Omental fat pad (tissue), 4 donors: ENCODE results near the gene UBL7. TPM values are rescaled to one million over a fixed set of nuclear protein-coding genes. Genes with fewer than 3 reads are reported as not detected.
A peak's percentile ranks its signal among the peaks of the same experiment; 100 is the strongest.

Experiments used
- ATAC-seq: fragments of 150-250 bp; one replicate; pipeline ENCODE4 v1.9.1; 2016; ENCODE audit warnings: mild to moderate bottlenecking, moderate library complexity; ENCODE audit not compliant: low FRiP score
- DNase-seq: peaks from one replicate; pipeline ENCODE4 v3.0.0-alpha.2; 2019; ENCODE audit warnings: low spot score
- CTCF ChIP-seq, 3 donors: fragments of 450-650 bp; IDR thresholded peaks; one replicate each; pipeline ENCODE4 v1.5.1; 2016 to 2017; ENCODE audit warnings: antibody characterized with exemption in 3 of 3, mild to moderate bottlenecking in 3 of 3, moderate library complexity in 2 of 3
- total RNA-seq, 4 donors: library from RNA; depleted of rRNA; stranded (reverse); fragments of >200 nt; gene quantifications; one replicate each; pipeline ENCODE4 v1.1.0, GENCODE V29; 2016

UBL7 gene
- total RNA-seq, 4 donors from 2014 or later: 28.0 to 39.2 (median 34.8) TPM

- DNase-seq: no peak
- no peak for TF ChIP-seq CTCF (IDR thresholded peaks at IDR 0.05)
- ATAC-seq: no peak
Measured at GRCh38 chr15:74438206-74438605, 22.8 kb downstream of the UBL7 start.

GRCh38 chr15:74434263-74435136 lies 26.5 kb downstream of the UBL7 start:
- DNase-seq (no peak), ATAC-seq (no peak)
- TF ChIP-seq CTCF (IDR thresholded peaks at IDR 0.05): no peak

GRCh38 chr15:74433592-74434262 lies 27.2 kb downstream of the UBL7 start, which contains the start of gene SEMA7A:
Gene SEMA7A (minus strand): TSS chr15:74433958. CDS start chr15:74433918, 40 bp downstream.
- TF ChIP-seq CTCF (IDR thresholded peaks at IDR 0.05): no peak
- peak; percentile 76 for ATAC-seq
- DNase-seq: no peak

GRCh38 chr15:74432968-74433591 lies 27.9 kb downstream of the UBL7 start:
- ATAC-seq: no peak
- DNase-seq: no peak
- no peak for TF ChIP-seq CTCF (IDR thresholded peaks at IDR 0.05)

GRCh38 chr15:74432271-74432967 lies 28.5 kb downstream of the UBL7 start:
- no peak for TF ChIP-seq CTCF (IDR thresholded peaks at IDR 0.05)
- ATAC-seq: no peak
- DNase-seq: no peak

GRCh38 chr15:74431645-74432044 lies 29.3 kb downstream of the UBL7 start:
- no peak for ATAC-seq

More at GRCh38 chr15:74431645-74432044, 29.3 kb downstream of the UBL7 start:
- TF ChIP-seq CTCF (IDR thresholded peaks at IDR 0.05): no peak
- DNase-seq: no peak
